A549 treated with AZD9567 at 1 μM for 4 hours (cell line): ENCODE results near the gene JADE2. TPM values are rescaled to one million over a fixed set of nuclear protein-coding genes. Genes with fewer than 3 reads are reported as not detected.

Experiments
- total RNA-seq: library from RNA; stranded (reverse); fragments of 200-300 nt; extraction: Qiagen RNA extraction; gene quantifications from 5 replicates; pipeline ENCODE4 v1.2.3, GENCODE V29; 2022; ENCODE audit not compliant: insufficient read depth

The JADE2 gene
- 24.2 to 29.5 TPM (median 27.9 TPM) in 5 replicates for total RNA-seq

DNA sequence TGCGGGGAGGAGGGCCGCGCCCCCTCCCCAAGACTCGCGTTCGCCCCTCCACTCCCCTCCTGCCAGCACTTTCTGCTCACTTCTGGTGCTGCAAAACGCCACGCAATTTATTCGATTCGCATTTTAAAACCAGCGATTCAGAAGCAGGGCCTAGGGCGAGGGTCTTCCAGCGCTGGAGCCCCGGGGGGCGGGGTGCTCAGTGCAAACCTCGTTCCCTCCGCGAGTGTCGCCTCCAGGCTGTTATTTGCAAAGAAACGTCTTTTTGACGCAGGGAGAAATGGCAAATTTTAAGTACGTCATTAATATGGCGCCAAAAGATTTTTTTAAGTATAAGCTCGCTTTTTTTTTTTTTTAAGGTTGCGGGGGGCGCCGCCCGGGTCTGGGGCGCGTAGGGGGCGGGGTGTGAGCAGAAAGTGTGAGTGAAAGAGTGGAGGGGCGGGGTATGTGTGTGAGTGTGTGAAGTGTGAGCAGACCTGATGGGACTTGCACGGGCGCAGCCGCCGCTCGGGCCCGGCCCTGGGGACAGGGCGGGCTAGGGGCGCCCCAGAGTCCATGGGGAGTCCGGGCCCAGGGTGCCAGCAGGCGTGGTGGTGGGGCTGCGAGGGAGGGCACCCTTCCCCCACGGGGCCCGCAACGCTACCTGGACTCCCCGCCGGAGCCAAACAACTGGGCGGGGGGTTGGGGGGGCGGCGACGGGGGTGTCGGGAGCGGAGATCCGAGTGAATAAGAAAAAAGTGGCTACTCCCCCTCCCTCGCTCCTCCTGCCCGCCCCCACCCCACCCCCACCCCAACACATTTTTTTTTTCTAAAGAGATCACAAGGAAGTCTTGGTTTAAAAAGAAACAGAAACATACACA, at the start of gene JADE2:
Gene JADE2, plus strand, starts transcription at position 845 of the 857 bp plus-strand sequence. CDS start 10,188 bp downstream, outside the sequence.

Other genes with a start within 250 kb of the JADE2 start
- 0.76 to 3.2 TPM (median 1.4 TPM) in 5 replicates for gene CDKL3, start 158.5 kb upstream of the JADE2 start, total RNA-seq
- 63.3 to 97.9 TPM (median 75.1 TPM) in 5 replicates for gene UBE2B, start 154.1 kb upstream of the JADE2 start, total RNA-seq
- 42.1 to 47.5 TPM (median 43.4 TPM) in 5 replicates for gene CDKN2AIPNL, start 113.8 kb upstream of the JADE2 start, total RNA-seq
- 49.3 to 72.0 TPM (median 52.1 TPM) in 5 replicates for gene SAR1B, start 107.2 kb downstream of the JADE2 start, total RNA-seq
- gene SEC24A, start 123.1 kb downstream of the JADE2 start, total RNA-seq: 11.2 to 15.6 TPM (median 14.2 TPM) in 5 replicates
- gene CAMLG, start 212.9 kb downstream of the JADE2 start, total RNA-seq: 24.1 to 31.9 TPM (median 31.1 TPM) in 5 replicates
- 48.0 to 87.3 TPM (median 58.7 TPM) in 5 replicates for gene DDX46, start 233.1 kb downstream of the JADE2 start, total RNA-seq